WTC11 (cell line): Measurements from ENCODE around the gene CMC1. TPM values are rescaled to one million over a fixed set of nuclear protein-coding genes. Genes with fewer than 3 reads are reported as not detected.

Experiments used
- ATAC-seq: fragments of 200-7000 bp; cut with Tn5 transposase; 2 replicates; pipeline ENCODE4 v1.10.0; 2021; ENCODE audit warnings: mild to moderate bottlenecking, moderate library complexity
- CTCF ChIA-PET: fragments of 300-600 bp; sonication (Branson Sonifier 250); formaldehyde crosslinking; loops from one replicate; lab custom pipeline; 2021; ENCODE audit warnings: antibody characterized with exemption; lab: Charles Lee
- POLR2A ChIA-PET: fragments of 350-600 bp; sonication (Branson Sonifier 250); formaldehyde crosslinking; loops from one replicate; lab custom pipeline; 2021; ENCODE audit warnings: antibody characterized with exemption; lab: Charles Lee
- DNase-seq: peaks from one replicate; pipeline ENCODE4 v3.0.0; 2021; ENCODE audit warnings: low spot score
- H3K27ac Mint-ChIP-seq: 2 replicates; pipeline ENCODE4 v1.8.0; 2021; ENCODE audit warnings: mixed read lengths
- H3K27me3 Mint-ChIP-seq: 2 replicates; pipeline ENCODE4 v1.8.0; 2021; ENCODE audit warnings: low read depth, mild to moderate bottlenecking, moderate library complexity, mixed read lengths
- H3K36me3 Mint-ChIP-seq: 2 replicates; pipeline ENCODE4 v1.8.0; 2021; ENCODE audit warnings: mixed read lengths
- H3K4me1 Mint-ChIP-seq: 2 replicates; pipeline ENCODE4 v1.8.0; 2022; ENCODE audit warnings: mixed read lengths
- H3K4me3 Mint-ChIP-seq: 2 replicates; pipeline ENCODE4 v1.8.0; 2021; ENCODE audit warnings: mild to moderate bottlenecking, moderate library complexity, mixed read lengths
- H3K9me3 Mint-ChIP-seq: 2 replicates; pipeline ENCODE4 v1.8.0; 2021; ENCODE audit warnings: mixed read lengths
- ATF2 ChIP-seq: sonication (generic); formaldehyde crosslinking; IDR thresholded peaks from 2 replicates; pipeline ENCODE4 v1.8.1; 2022; ENCODE audit warnings: low read depth, missing genetic modification reagents, borderline replicate concordance
- ATF6 ChIP-seq: sonication (generic); formaldehyde crosslinking; IDR thresholded peaks from 2 replicates; pipeline ENCODE4 v1.8.1; 2023; ENCODE audit warnings: mild to moderate bottlenecking, missing genetic modification reagents
- CDX4 ChIP-seq: fragments of 250-450 bp; sonication (Bioruptor Pico); IDR thresholded peaks from 2 replicates; pipeline ENCODE4 v1.9.0; 2021; ENCODE audit warnings: moderate library complexity, mild to moderate bottlenecking, inconsistent platforms, borderline replicate concordance
- FOXJ3 ChIP-seq: sonication (generic); formaldehyde crosslinking; IDR thresholded peaks from 2 replicates; pipeline ENCODE4 v1.9.0; 2021; ENCODE audit warnings: missing genetic modification reagents, mild to moderate bottlenecking, borderline replicate concordance
- FOXP4 ChIP-seq: sonication (generic); formaldehyde crosslinking; IDR thresholded peaks from 2 replicates; pipeline ENCODE4 v1.8.0; 2022; ENCODE audit warnings: mild to moderate bottlenecking, missing genetic modification reagents
- GABPB1 ChIP-seq: sonication (generic); formaldehyde crosslinking; IDR thresholded peaks from 2 replicates; pipeline ENCODE4 v1.8.1; 2023; ENCODE audit warnings: mild to moderate bottlenecking, missing genetic modification reagents
- GRHL2 ChIP-seq: fragments of 250-450 bp; sonication (Bioruptor Pico); IDR thresholded peaks from 2 replicates; pipeline ENCODE4 v1.8.0; 2022; ENCODE audit warnings: mild to moderate bottlenecking, moderate library complexity; ENCODE audit not compliant: insufficient replicate concordance, severe bottlenecking
- HMGXB4 ChIP-seq: sonication (generic); formaldehyde crosslinking; IDR thresholded peaks from 2 replicates; pipeline ENCODE4 v1.8.1; 2023; ENCODE audit warnings: mild to moderate bottlenecking, moderate library complexity, missing genetic modification reagents
- IRF1 ChIP-seq: sonication (generic); formaldehyde crosslinking; IDR thresholded peaks from 2 replicates; pipeline ENCODE4 v1.8.0; 2023; ENCODE audit warnings: missing genetic modification reagents
- KAT7 ChIP-seq: sonication (generic); formaldehyde crosslinking; IDR thresholded peaks from 2 replicates; pipeline ENCODE4 v1.8.1; 2023; ENCODE audit warnings: missing genetic modification reagents, mild to moderate bottlenecking, borderline replicate concordance
- MLX ChIP-seq: sonication (generic); formaldehyde crosslinking; IDR thresholded peaks from 2 replicates; pipeline ENCODE4 v1.8.1; 2023; ENCODE audit warnings: mild to moderate bottlenecking, missing genetic modification reagents, moderate library complexity
- MXD4 ChIP-seq: fragments of 250-450 bp; sonication (Bioruptor Pico); IDR thresholded peaks from 2 replicates; pipeline ENCODE4 v1.8.0; 2021; ENCODE audit warnings: mild to moderate bottlenecking, moderate library complexity, borderline replicate concordance
- PRDM15 ChIP-seq: sonication (generic); formaldehyde crosslinking; IDR thresholded peaks from 2 replicates; pipeline ENCODE4 v1.8.0; 2022; ENCODE audit warnings: missing genetic modification reagents
- PREB ChIP-seq: sonication (generic); formaldehyde crosslinking; IDR thresholded peaks from 2 replicates; pipeline ENCODE4 v1.8.1; 2022; ENCODE audit warnings: mild to moderate bottlenecking, missing genetic modification reagents, moderate library complexity, borderline replicate concordance
- RORB ChIP-seq: fragments of 250-450 bp; sonication (Bioruptor Pico); IDR thresholded peaks from 2 replicates; pipeline ENCODE4 v1.9.0; 2021; ENCODE audit warnings: mild to moderate bottlenecking
- SOX15 ChIP-seq: fragments of 250-450 bp; sonication (Bioruptor Pico); IDR thresholded peaks from 2 replicates; pipeline ENCODE4 v1.9.0; 2021; ENCODE audit warnings: mild to moderate bottlenecking
- TP53 ChIP-seq: sonication (generic); formaldehyde crosslinking; IDR thresholded peaks from 2 replicates; pipeline ENCODE4 v1.8.1; 2023; ENCODE audit warnings: mild to moderate bottlenecking, missing genetic modification reagents
- ZNF121 ChIP-seq: sonication (generic); formaldehyde crosslinking; IDR thresholded peaks from 2 replicates; pipeline ENCODE4 v1.8.0; 2023; ENCODE audit warnings: missing genetic modification reagents
- ZNF138 ChIP-seq: sonication (generic); formaldehyde crosslinking; conservative IDR thresholded peaks from 2 replicates; pipeline ENCODE4 v1.8.1; 2022; ENCODE audit warnings: mild to moderate bottlenecking, moderate library complexity, missing genetic modification reagents
- ZNF232 ChIP-seq: sonication (generic); formaldehyde crosslinking; IDR thresholded peaks from 2 replicates; pipeline ENCODE4 v1.8.0; 2022; ENCODE audit warnings: mild to moderate bottlenecking, missing genetic modification reagents
- ZNF263 ChIP-seq: sonication (generic); formaldehyde crosslinking; IDR thresholded peaks from 2 replicates; pipeline ENCODE4 v1.8.1; 2022; ENCODE audit warnings: low read depth, mild to moderate bottlenecking, moderate library complexity, missing genetic modification reagents
- ZNF317 ChIP-seq: sonication (generic); formaldehyde crosslinking; IDR thresholded peaks from 2 replicates; pipeline ENCODE4 v1.8.1; 2023; ENCODE audit warnings: low read depth, mild to moderate bottlenecking, moderate library complexity, missing genetic modification reagents, borderline replicate concordance
- ZNF423 ChIP-seq: fragments of 250-450 bp; sonication (Bioruptor Pico); IDR thresholded peaks from 2 replicates; pipeline ENCODE4 v2.1.2; 2022; ENCODE audit warnings: mild to moderate bottlenecking, moderate library complexity
- total RNA-seq: library from RNA; stranded (reverse); gene quantifications from 3 replicates; pipeline ENCODE4 v1.2.3, GENCODE V29; 2021

The CMC1 gene
- total RNA-seq, 1 experiment from 2014 or later, result 25.3 TPM

GRCh38 chr3:28240441-28240840, 978 bp upstream of the CMC1 start (continued):
- TF ChIP-seq KAT7 (no peak), CDX4 (no peak), PREB (CRISPR knock-in tag) (no peak), PRDM15 (no peak), IRF1 (CRISPR knock-in tag) (no peak), RORB (CRISPR knock-in tag) (no peak), FOXJ3 (CRISPR knock-in tag) (no peak), ATF2 (CRISPR knock-in tag) (no peak), GABPB1 (CRISPR knock-in tag) (no peak), ZNF232 (CRISPR knock-in tag) (no peak), MLX (CRISPR knock-in tag) (no peak), ZNF423 (CRISPR knock-in tag) (peak; percentile 11; the same call in 1 of the 2 replicates), FOXP4 (CRISPR knock-in tag) (peak; percentile 46; the same call in 1 of the 2 replicates)

GRCh38 chr3:28242519-28242918, 1.1 kb downstream of the CMC1 start:
- Mint-ChIP-seq H3K4me1 (peaks cover 80% of the 10 kb centered on the region), H3K36me3 (no peaks in the 10 kb centered on the region), H3K4me3 (peak overlapping the region; percentile 84), H3K9me3 (peaks cover 6% of the 10 kb centered on the region), H3K27me3 (no peaks in the 10 kb centered on the region), H3K27ac (peak overlapping the region; percentile 14; the same call in 1 of the 2 replicates)
- ATAC-seq, result no peak
- ChIA-PET CTCF (interaction anchor here (0.5 kb wide), 1 partner anchor 328 kb away, joined by 3 read pairs; no protein-coding TSS in a partner anchor), POLR2A (no interaction called here)
- no peak for DNase-seq
- TF ChIP-seq FOXJ3 (CRISPR knock-in tag) (no peak), HMGXB4 (no peak), ATF6 (no peak), ZNF317 (CRISPR knock-in tag) (no peak), TP53 (no peak), ZNF121 (CRISPR knock-in tag) (no peak), GRHL2 (CRISPR knock-in tag) (no peak), SOX15 (CRISPR knock-in tag) (no peak), ZNF138 (CRISPR knock-in tag) (no peak), ZNF263 (CRISPR knock-in tag) (no peak), MXD4 (no peak)
